ENCODE results near the gene TBL1XR1.

Gene TBL1XR1

GRCh38 chr3:177119829-177120228, 77.5 kb downstream of the TBL1XR1 start:
- Histone ChIP-seq H3K9me3 (ENCODE audit: control insufficient read depth, low read length) (peaks cover 5% of the 10 kb centered on the region), H3K36me3 (ENCODE audit: control insufficient read depth, insufficient read depth, low read length, severe bottlenecking) (no peaks in the 10 kb centered on the region), H3K27me3 (replicated peaks; ENCODE audit: control insufficient read depth, insufficient read depth, low read length) (no peaks in the 10 kb centered on the region), H3K4me1 (ENCODE audit: control insufficient read depth, insufficient read depth, low read length) (peaks cover 9% of the 10 kb centered on the region), H3K4me3 (ENCODE audit: low read length) (no peak overlapping the region), H3K9ac (ENCODE audit: low read length) (no peak overlapping the region)
- DNase-seq (ENCODE audit: low read depth) = no peak

GRCh38 chr3:177114253-177114652, 83.0 kb downstream of the TBL1XR1 start:
- H3K27me3 ChIP-seq (replicated peaks; ENCODE audit: control insufficient read depth, insufficient read depth, low read length) = no peaks in the 10 kb centered on the region
- H3K36me3 ChIP-seq (ENCODE audit: control insufficient read depth, insufficient read depth, low read length, severe bottlenecking) = no peaks in the 10 kb centered on the region
- H3K9ac ChIP-seq (ENCODE audit: low read length) = no peak overlapping the region
- no peak for DNase-seq (ENCODE audit: low read depth)
- no peaks in the 10 kb centered on the region for H3K9me3 ChIP-seq (ENCODE audit: control insufficient read depth, low read length)
- H3K4me3 ChIP-seq (ENCODE audit: low read length) = no peak overlapping the region
- peaks cover 6% of the 10 kb centered on the region for H3K4me1 ChIP-seq (ENCODE audit: control insufficient read depth, insufficient read depth, low read length)

DNA sequence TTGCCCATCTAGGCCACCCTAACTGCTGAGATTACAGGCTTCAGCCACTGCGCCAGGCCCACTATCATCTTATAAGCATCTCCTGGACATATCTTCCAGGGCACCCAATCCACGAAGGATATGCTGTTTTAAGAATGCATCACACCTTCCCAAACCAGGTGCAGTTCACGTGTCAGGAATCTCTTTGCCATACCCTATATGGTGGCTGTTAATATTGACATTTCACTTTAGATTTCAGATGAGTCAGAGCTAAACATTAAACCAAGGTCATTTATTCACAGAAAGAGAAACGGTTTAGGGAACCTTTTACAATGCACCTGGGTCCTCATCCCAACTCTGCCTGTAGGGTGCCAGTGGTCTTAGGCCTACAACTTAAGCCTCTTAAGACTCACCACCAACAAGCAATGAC, 85.7 kb downstream of the TBL1XR1 start:
- Histone ChIP-seq H3K4me3 (ENCODE audit: low read length) (no peak overlapping the region), H3K4me1 (ENCODE audit: control insufficient read depth, insufficient read depth, low read length) (peaks cover 20% of the 10 kb centered on the region), H3K9me3 (ENCODE audit: control insufficient read depth, low read length) (no peaks in the 10 kb centered on the region), H3K36me3 (ENCODE audit: control insufficient read depth, insufficient read depth, low read length, severe bottlenecking) (no peaks in the 10 kb centered on the region), H3K9ac (ENCODE audit: low read length) (no peak overlapping the region), H3K27me3 (replicated peaks; ENCODE audit: control insufficient read depth, insufficient read depth, low read length) (no peaks in the 10 kb centered on the region)
- no peak for DNase-seq (ENCODE audit: low read depth)

GRCh38 chr3:177110895-177111294, 86.4 kb downstream of the TBL1XR1 start:
- Histone ChIP-seq H3K27me3 (replicated peaks; ENCODE audit: control insufficient read depth, insufficient read depth, low read length) (no peaks in the 10 kb centered on the region), H3K4me3 (ENCODE audit: low read length) (no peak overlapping the region), H3K36me3 (ENCODE audit: control insufficient read depth, insufficient read depth, low read length, severe bottlenecking) (no peaks in the 10 kb centered on the region), H3K4me1 (ENCODE audit: control insufficient read depth, insufficient read depth, low read length) (peaks cover 22% of the 10 kb centered on the region), H3K9me3 (ENCODE audit: control insufficient read depth, low read length) (no peaks in the 10 kb centered on the region), H3K9ac (ENCODE audit: low read length) (no peak overlapping the region)
- no peak for DNase-seq (ENCODE audit: low read depth)

DNA sequence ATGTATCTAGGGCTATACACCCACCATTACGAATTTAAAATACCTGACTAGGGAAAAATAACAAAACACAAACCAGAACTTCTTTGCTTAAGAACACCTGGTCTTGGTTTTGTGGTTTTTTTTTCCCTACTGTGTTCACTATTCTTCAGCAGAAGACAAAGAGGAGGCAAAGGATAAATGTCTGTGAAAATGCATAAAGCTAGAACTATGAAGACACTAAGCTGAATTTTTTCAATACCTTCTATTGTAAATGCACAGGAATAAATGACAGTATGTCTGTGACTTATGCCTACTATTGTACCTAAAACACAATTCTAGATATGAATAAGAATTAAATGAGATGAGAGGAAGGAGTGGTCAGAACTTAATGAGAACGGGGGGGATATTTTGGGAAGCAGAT, 86.9 kb downstream of the TBL1XR1 start:
- H3K9ac ChIP-seq (ENCODE audit: low read length) = no peak overlapping the region
- no peaks in the 10 kb centered on the region for H3K27me3 ChIP-seq (replicated peaks; ENCODE audit: control insufficient read depth, insufficient read depth, low read length)
- H3K4me3 ChIP-seq (ENCODE audit: low read length) = no peak overlapping the region
- no peak for DNase-seq (ENCODE audit: low read depth)
- no peaks in the 10 kb centered on the region for H3K36me3 ChIP-seq (ENCODE audit: control insufficient read depth, insufficient read depth, low read length, severe bottlenecking)
- H3K4me1 ChIP-seq (ENCODE audit: control insufficient read depth, insufficient read depth, low read length) = peaks cover 23% of the 10 kb centered on the region
- no peaks in the 10 kb centered on the region for H3K9me3 ChIP-seq (ENCODE audit: control insufficient read depth, low read length)

DNA sequence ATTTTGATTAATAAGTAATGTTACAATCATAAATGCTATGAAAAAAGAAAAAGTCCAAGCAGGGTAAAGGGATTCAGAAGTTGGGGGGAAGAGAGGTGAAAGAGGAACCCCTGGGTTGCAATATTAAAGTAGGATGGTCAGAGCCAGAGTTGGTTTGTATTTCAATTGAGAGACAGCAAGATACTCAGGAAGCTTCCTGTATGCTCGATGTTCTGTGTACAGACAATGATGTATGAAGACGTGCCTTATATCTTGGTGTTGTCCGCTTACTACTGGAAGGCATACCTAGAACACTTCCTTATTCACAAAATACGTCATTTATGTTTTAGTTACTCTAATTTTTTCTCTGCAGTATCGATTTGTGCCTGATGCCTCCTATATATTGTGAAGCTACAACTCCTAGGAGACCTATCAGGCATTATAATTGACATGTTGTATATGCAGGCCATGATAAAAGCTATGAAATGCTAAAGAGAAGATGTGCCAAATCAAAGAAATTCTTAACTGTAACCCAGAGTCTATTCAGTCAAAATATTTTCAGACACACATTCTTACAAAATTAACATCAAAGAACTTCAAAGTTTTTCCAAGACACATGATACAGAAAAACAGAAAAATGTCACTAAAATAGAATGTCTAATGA, 87.5 kb downstream of the TBL1XR1 start:
- no peak overlapping the region for H3K4me3 ChIP-seq (ENCODE audit: low read length)
- no peaks in the 10 kb centered on the region for H3K27me3 ChIP-seq (replicated peaks; ENCODE audit: control insufficient read depth, insufficient read depth, low read length)
- no peak overlapping the region for H3K9ac ChIP-seq (ENCODE audit: low read length)
- peaks cover 29% of the 10 kb centered on the region for H3K4me1 ChIP-seq (ENCODE audit: control insufficient read depth, insufficient read depth, low read length)
- H3K36me3 ChIP-seq (ENCODE audit: control insufficient read depth, insufficient read depth, low read length, severe bottlenecking) = no peaks in the 10 kb centered on the region
- DNase-seq (ENCODE audit: low read depth) = no peak
- H3K9me3 ChIP-seq (ENCODE audit: control insufficient read depth, low read length) = no peaks in the 10 kb centered on the region

DNA sequence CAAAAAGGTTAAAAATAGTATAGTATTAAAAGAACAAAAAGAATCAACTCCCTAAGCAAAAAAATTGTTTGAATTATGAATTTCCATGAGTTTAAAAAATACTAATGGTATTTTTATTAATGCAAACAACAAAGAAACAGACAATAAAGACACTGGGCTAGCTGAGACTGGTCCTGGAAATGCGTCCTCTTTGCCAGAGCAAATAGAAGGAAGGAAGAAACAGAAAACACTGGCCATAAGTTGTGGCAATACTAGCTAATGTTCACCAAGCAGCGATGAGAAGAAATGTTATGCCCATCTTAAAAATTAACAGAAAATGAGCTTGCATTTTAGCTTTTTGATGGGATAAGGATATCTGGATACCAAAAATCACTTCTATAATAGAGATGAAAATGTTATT, 88.6 kb downstream of the TBL1XR1 start:
- Histone ChIP-seq H3K36me3 (ENCODE audit: control insufficient read depth, insufficient read depth, low read length, severe bottlenecking) (no peaks in the 10 kb centered on the region), H3K9me3 (ENCODE audit: control insufficient read depth, low read length) (no peaks in the 10 kb centered on the region), H3K4me1 (ENCODE audit: control insufficient read depth, insufficient read depth, low read length) (peaks cover 37% of the 10 kb centered on the region), H3K9ac (ENCODE audit: low read length) (no peak overlapping the region), H3K27me3 (replicated peaks; ENCODE audit: control insufficient read depth, insufficient read depth, low read length) (no peaks in the 10 kb centered on the region), H3K4me3 (ENCODE audit: low read length) (no peak overlapping the region)
- no peak for DNase-seq (ENCODE audit: low read depth)

DNA sequence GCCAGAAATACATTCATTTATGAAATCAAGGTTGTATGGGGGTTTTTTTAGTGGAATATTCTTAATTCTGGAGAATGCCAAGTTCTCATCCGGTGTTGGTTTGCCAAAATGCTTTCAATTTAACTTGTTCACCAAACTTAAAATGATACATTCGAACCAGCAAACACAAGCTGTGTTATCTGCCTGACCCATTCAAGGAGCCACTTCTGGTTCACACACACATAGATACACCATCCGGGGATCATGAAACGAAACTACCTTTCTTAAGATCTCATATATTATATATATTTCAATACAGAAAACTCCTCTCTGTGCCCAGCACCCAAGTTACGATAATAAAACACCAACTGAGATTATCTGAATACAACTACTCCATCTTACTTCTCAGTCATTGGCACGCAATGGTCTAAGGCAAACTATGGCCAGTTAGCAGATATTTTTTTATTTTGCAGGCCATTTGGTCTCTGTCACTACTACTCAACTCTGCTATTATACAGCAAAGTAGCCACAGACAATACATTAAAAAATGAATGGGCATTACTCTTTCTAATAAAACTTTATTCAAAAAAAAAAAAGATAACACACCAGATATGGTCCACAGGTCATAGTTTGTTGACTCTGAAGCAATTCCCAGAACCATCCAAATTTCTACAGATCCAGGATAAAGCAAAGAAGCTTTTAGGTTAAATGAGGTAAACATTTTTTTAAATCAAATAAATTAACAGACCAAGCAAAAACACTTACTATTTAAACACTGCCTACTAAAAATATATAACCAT, 89.6 kb downstream of the TBL1XR1 start:
- Histone ChIP-seq H3K4me3 (ENCODE audit: low read length) (no peak overlapping the region), H3K9ac (ENCODE audit: low read length) (no peak overlapping the region), H3K4me1 (ENCODE audit: control insufficient read depth, insufficient read depth, low read length) (peaks cover 37% of the 10 kb centered on the region), H3K36me3 (ENCODE audit: control insufficient read depth, insufficient read depth, low read length, severe bottlenecking) (no peaks in the 10 kb centered on the region), H3K9me3 (ENCODE audit: control insufficient read depth, low read length) (no peaks in the 10 kb centered on the region), H3K27me3 (replicated peaks; ENCODE audit: control insufficient read depth, insufficient read depth, low read length) (no peaks in the 10 kb centered on the region)
- DNase-seq (ENCODE audit: low read depth) = no peak

GRCh38 chr3:177106594-177106993, 90.7 kb downstream of the TBL1XR1 start:
- Histone ChIP-seq H3K4me3 (ENCODE audit: low read length) (no peak overlapping the region), H3K4me1 (ENCODE audit: control insufficient read depth, insufficient read depth, low read length) (peaks cover 47% of the 10 kb centered on the region), H3K9ac (ENCODE audit: low read length) (no peak overlapping the region), H3K36me3 (ENCODE audit: control insufficient read depth, insufficient read depth, low read length, severe bottlenecking) (no peaks in the 10 kb centered on the region), H3K27me3 (replicated peaks; ENCODE audit: control insufficient read depth, insufficient read depth, low read length) (no peaks in the 10 kb centered on the region), H3K9me3 (ENCODE audit: control insufficient read depth, low read length) (no peaks in the 10 kb centered on the region)
- no peak for DNase-seq (ENCODE audit: low read depth)

- no peak overlapping the region for H3K9ac ChIP-seq (ENCODE audit: low read length)
- H3K9me3 ChIP-seq (ENCODE audit: control insufficient read depth, low read length) = no peaks in the 10 kb centered on the region
- no peak for DNase-seq (ENCODE audit: low read depth)
- no peak overlapping the region for H3K4me3 ChIP-seq (ENCODE audit: low read length)
- H3K4me1 ChIP-seq (ENCODE audit: control insufficient read depth, insufficient read depth, low read length) = peaks cover 47% of the 10 kb centered on the region
- no peaks in the 10 kb centered on the region for H3K36me3 ChIP-seq (ENCODE audit: control insufficient read depth, insufficient read depth, low read length, severe bottlenecking)
- no peaks in the 10 kb centered on the region for H3K27me3 ChIP-seq (replicated peaks; ENCODE audit: control insufficient read depth, insufficient read depth, low read length)
Observed at GRCh38 chr3:177106184-177106583, 91.1 kb downstream of the TBL1XR1 start.

GRCh38 chr3:177105623-177106022, 91.7 kb downstream of the TBL1XR1 start:
- no peaks in the 10 kb centered on the region for H3K9me3 ChIP-seq (ENCODE audit: control insufficient read depth, low read length)
- peaks cover 47% of the 10 kb centered on the region for H3K4me1 ChIP-seq (ENCODE audit: control insufficient read depth, insufficient read depth, low read length)
- no peak overlapping the region for H3K9ac ChIP-seq (ENCODE audit: low read length)
- no peaks in the 10 kb centered on the region for H3K36me3 ChIP-seq (ENCODE audit: control insufficient read depth, insufficient read depth, low read length, severe bottlenecking)
- H3K4me3 ChIP-seq (ENCODE audit: low read length) = no peak overlapping the region
- no peaks in the 10 kb centered on the region for H3K27me3 ChIP-seq (replicated peaks; ENCODE audit: control insufficient read depth, insufficient read depth, low read length)
- DNase-seq (ENCODE audit: low read depth) = no peak

Data from adipocyte (in vitro differentiated cells).